H9 (cell line): ENCODE data around the gene CORO7. TPM values are rescaled to one million over a fixed set of nuclear protein-coding genes. Genes with fewer than 3 reads are reported as not detected.

Source experiments
- DNase-seq: peaks from one replicate; pipeline ENCODE4 v3.0.0-alpha.2; 2017
- H2AFZ ChIP-seq: one replicate; pipeline ENCODE4 v1.6.1; 2013; ENCODE audit warnings: mild to moderate bottlenecking, low read length, control low read depth, moderate library complexity
- H2AK5ac ChIP-seq: 2 replicates; pipeline ENCODE4 v1.6.1; 2013; ENCODE audit warnings: low read length, control low read depth, mixed read lengths; ENCODE audit not compliant: insufficient read length
- H2BK120ac ChIP-seq: one replicate; pipeline ENCODE4 v1.6.1; 2013; ENCODE audit warnings: low read depth, mild to moderate bottlenecking, low read length, control low read depth, inconsistent platforms; ENCODE audit not compliant: poor library complexity, severe bottlenecking
- H2BK12ac ChIP-seq: 2 replicates; pipeline ENCODE4 v1.6.1; 2013; ENCODE audit warnings: low read length, control low read depth, mixed read lengths, low read depth; ENCODE audit not compliant: insufficient read length
- H2BK15ac ChIP-seq: 2 replicates; pipeline ENCODE4 v1.6.1; 2013; ENCODE audit warnings: low read depth, low read length, control low read depth
- H2BK20ac ChIP-seq: one replicate; pipeline ENCODE4 v1.6.1; 2013; ENCODE audit warnings: low read depth, mild to moderate bottlenecking, low read length, control low read depth, inconsistent platforms; ENCODE audit not compliant: poor library complexity, severe bottlenecking
- H2BK5ac ChIP-seq: 2 replicates; pipeline ENCODE4 v1.6.1; 2013; ENCODE audit warnings: low read length, control low read depth, mixed read lengths; ENCODE audit not compliant: insufficient read length
- H3K14ac ChIP-seq: 2 replicates; pipeline ENCODE4 v1.6.1; 2013; ENCODE audit warnings: low read length, control low read depth; ENCODE audit not compliant: insufficient read depth
- H3K18ac ChIP-seq: 2 replicates; pipeline ENCODE4 v1.6.1; 2013; ENCODE audit warnings: low read depth, mild to moderate bottlenecking, mixed read lengths, low read length, control low read depth; ENCODE audit not compliant: insufficient read length
- H3K23ac ChIP-seq: 2 replicates; pipeline ENCODE4 v1.6.1; 2013; ENCODE audit warnings: low read length, control low read depth, mixed read lengths, low read depth; ENCODE audit not compliant: insufficient read length
- H3K23me2 ChIP-seq: 2 replicates; pipeline ENCODE4 v1.6.1; 2013; ENCODE audit warnings: low read depth, mild to moderate bottlenecking, mixed read lengths, low read length, control low read depth; ENCODE audit not compliant: insufficient read length, poor library complexity, severe bottlenecking
- H3K27ac ChIP-seq: 2 replicates; pipeline ENCODE4 v1.5.1; 2013; ENCODE audit warnings: low read length, control low read depth, mixed read lengths, low read depth; ENCODE audit not compliant: insufficient read length
- H3K27me3 ChIP-seq: 2 replicates; pipeline ENCODE4 v1.6.1; 2013; ENCODE audit warnings: low read length, control low read depth, inconsistent platforms; ENCODE audit not compliant: insufficient read depth
- H3K4ac ChIP-seq: 2 replicates; pipeline ENCODE4 v1.6.1; 2013; ENCODE audit warnings: low read depth, mild to moderate bottlenecking, control low read depth, inconsistent platforms, low read length, moderate library complexity
- H3K4me1 ChIP-seq: 2 replicates; pipeline ENCODE4 v1.6.1; 2013; ENCODE audit warnings: low read length, control low read depth, inconsistent platforms; ENCODE audit not compliant: insufficient read depth
- H3K4me2 ChIP-seq: 2 replicates; pipeline ENCODE4 v1.6.1; 2013; ENCODE audit warnings: low read length, control low read depth, mixed read lengths; ENCODE audit not compliant: insufficient read length, insufficient read depth
- H3K56ac ChIP-seq: 2 replicates; pipeline ENCODE4 v1.6.1; 2013; ENCODE audit warnings: low read depth, mild to moderate bottlenecking, mixed read lengths, low read length, control low read depth; ENCODE audit not compliant: insufficient read length
- H3K79me1 ChIP-seq: 2 replicates; pipeline ENCODE4 v1.6.1; 2013; ENCODE audit warnings: low read depth, mild to moderate bottlenecking, moderate library complexity, low read length, control low read depth, inconsistent platforms; ENCODE audit not compliant: insufficient read depth, poor library complexity, severe bottlenecking
- H3K79me2 ChIP-seq: 2 replicates; pipeline ENCODE4 v1.6.1; 2013; ENCODE audit warnings: low read length, control low read depth, inconsistent platforms; ENCODE audit not compliant: insufficient read depth
- H3K9ac ChIP-seq: 2 replicates; pipeline ENCODE4 v1.6.1; 2013; ENCODE audit warnings: low read length, control low read depth, mixed read lengths; ENCODE audit not compliant: insufficient read length; ENCODE audit errors: extremely low read depth
- H3K9me3 ChIP-seq: one replicate; pipeline ENCODE4 v1.6.1; 2013; ENCODE audit warnings: low read depth, low read length, inconsistent platforms; ENCODE audit not compliant: control insufficient read depth
- H3T11ph ChIP-seq: one replicate; pipeline ENCODE4 v1.6.1; 2013; ENCODE audit warnings: mild to moderate bottlenecking, low read length, control low read depth, inconsistent platforms
- H4K20me1 ChIP-seq: one replicate; pipeline ENCODE4 v1.6.1; 2013; ENCODE audit not compliant: control insufficient read depth, insufficient read length, insufficient read depth
- H4K5ac ChIP-seq: 2 replicates; pipeline ENCODE4 v1.6.1; 2013; ENCODE audit warnings: low read depth, mild to moderate bottlenecking, mixed read lengths, low read length, control low read depth; ENCODE audit not compliant: insufficient read length
- H4K8ac ChIP-seq: replicated peaks from 2 replicates; pipeline ENCODE4 v1.6.1; 2013; ENCODE audit warnings: low read length, control low read depth, mixed read lengths, low read depth; ENCODE audit not compliant: insufficient read length
- H4K91ac ChIP-seq: 2 replicates; pipeline ENCODE4 v1.6.1; 2013; ENCODE audit warnings: low read depth, mild to moderate bottlenecking, moderate library complexity, mixed read lengths, low read length, control low read depth; ENCODE audit not compliant: insufficient read length
- H3K27ac Mint-ChIP-seq, 3 experiments: 2 replicates in 2 of 3; 3 replicates in 1 of 3; pipeline ENCODE4 v1.8.0; 2020 to 2021; ENCODE audit warnings: mixed read lengths in 3 of 3, mild to moderate bottlenecking in 1 of 3, moderate library complexity in 1 of 3
- H3K27me3 Mint-ChIP-seq: 2 replicates; pipeline ENCODE4 v1.8.0; 2021; ENCODE audit warnings: low read depth, mild to moderate bottlenecking, moderate library complexity, mixed read lengths
- H3K36me3 Mint-ChIP-seq, 3 experiments: 2 replicates in 2 of 3; 3 replicates in 1 of 3; pipeline ENCODE4 v1.8.0; 2020 to 2021; ENCODE audit warnings: low read depth in 3 of 3, mixed read lengths in 3 of 3; ENCODE audit not compliant: insufficient read depth in 1 of 3
- H3K4me1 Mint-ChIP-seq, 2 experiments: 2 replicates each; pipeline ENCODE4 v1.8.0; 2020; ENCODE audit warnings: mixed read lengths in 2 of 2
- H3K4me3 Mint-ChIP-seq, 2 experiments: 2 replicates in 1 of 2; 3 replicates in 1 of 2; pipeline ENCODE4 v1.8.0; 2020 to 2021; ENCODE audit warnings: mild to moderate bottlenecking in 2 of 2, mixed read lengths in 2 of 2, moderate library complexity in 1 of 2
- H3K9me3 Mint-ChIP-seq, 2 experiments: 2 replicates in 1 of 2; 3 replicates in 1 of 2; pipeline ENCODE4 v1.8.0; 2020; ENCODE audit warnings: mild to moderate bottlenecking in 2 of 2, mixed read lengths in 2 of 2, moderate library complexity in 1 of 2
- WGBS: extraction: QIAGEN DNeasy Blood & Tissue Kit; methylation state at CpG from one replicate; pipeline ENCODE4 v1.1.7; 2013; ENCODE audit warnings: missing lambda C conversion rate, low lambda C conversion rate, mixed read lengths; ENCODE audit not compliant: insufficient read length; ENCODE audit errors: extremely low coverage; 5-methylcytosine and 5-hydroxymethylcytosine counted together
- total RNA-seq: library from RNA; stranded (reverse); gene quantifications from 2 replicates; pipeline ENCODE4 v1.2.1, GENCODE V29; 2021
- TF ChIP-seq, protein P1 (sequence below): fragments of 200-600 bp; sonication (generic); conservative IDR thresholded peaks from 3 replicates; pipeline ENCODE4 v1.8.0; 2021; ENCODE audit warnings: antibody characterized with exemption, mild to moderate bottlenecking

CORO7 gene
- total RNA-seq, 1 experiment from 2014 or later = 38.4 TPM

DNA sequence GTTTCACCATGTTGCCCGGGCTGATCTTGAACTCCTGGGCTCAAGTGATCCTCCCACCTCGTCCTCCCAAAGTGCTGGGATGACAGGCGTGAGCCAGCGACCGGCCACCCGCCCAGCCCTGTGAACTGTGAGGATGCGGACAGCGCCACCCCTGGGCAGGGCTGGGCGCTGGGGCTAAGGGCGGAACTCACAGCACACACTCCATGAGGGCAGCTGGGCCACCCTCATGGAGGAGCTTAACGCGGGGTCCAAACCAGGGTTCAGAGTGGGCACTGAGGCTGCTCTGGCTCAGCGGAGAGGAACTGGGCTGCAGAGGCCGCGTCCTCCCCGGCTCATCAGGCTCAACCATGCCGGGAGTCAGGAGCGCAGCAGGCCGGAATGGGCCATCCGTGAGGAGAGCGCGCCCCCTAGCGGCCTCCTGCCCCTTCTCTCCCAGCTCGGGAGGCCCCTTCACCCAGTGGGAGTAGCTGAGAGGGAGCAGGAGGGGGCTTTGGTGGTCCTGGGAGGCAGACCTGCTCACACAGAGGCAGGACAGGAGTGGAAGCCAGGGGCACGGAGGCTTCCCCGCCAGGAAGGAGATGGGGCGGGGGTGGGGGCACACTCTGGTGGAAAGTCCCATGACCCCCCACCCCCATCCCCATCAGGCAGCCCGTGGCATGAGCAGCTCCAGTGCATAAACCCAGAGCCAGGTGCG lies 13.8 kb downstream of the CORO7 start:
- H3K14ac ChIP-seq = no peak overlapping the region
- no peak overlapping the region for H2BK15ac ChIP-seq
- Mint-ChIP-seq H3K9me3 (no peaks in the 10 kb centered on the region; a peak in 2 of 5 replicates), H3K27me3 (no peaks in the 10 kb centered on the region), H3K36me3 (peaks cover 0 to 15% (median 4%) of the 10 kb centered on the region in 3 experiments; a peak in 4 of 7 replicates), H3K4me1 (peaks cover 6 to 8% of the 10 kb centered on the region in 2 experiments), H3K27ac (no peak overlapping the region; a peak in 1 of 7 replicates), H3K4me3 (peak overlapping the region; percentile 52 to 58)
- H3K4ac ChIP-seq = no peak overlapping the region
- no peak overlapping the region for H3K23ac ChIP-seq
- TF ChIP-seq, protein P1, sequence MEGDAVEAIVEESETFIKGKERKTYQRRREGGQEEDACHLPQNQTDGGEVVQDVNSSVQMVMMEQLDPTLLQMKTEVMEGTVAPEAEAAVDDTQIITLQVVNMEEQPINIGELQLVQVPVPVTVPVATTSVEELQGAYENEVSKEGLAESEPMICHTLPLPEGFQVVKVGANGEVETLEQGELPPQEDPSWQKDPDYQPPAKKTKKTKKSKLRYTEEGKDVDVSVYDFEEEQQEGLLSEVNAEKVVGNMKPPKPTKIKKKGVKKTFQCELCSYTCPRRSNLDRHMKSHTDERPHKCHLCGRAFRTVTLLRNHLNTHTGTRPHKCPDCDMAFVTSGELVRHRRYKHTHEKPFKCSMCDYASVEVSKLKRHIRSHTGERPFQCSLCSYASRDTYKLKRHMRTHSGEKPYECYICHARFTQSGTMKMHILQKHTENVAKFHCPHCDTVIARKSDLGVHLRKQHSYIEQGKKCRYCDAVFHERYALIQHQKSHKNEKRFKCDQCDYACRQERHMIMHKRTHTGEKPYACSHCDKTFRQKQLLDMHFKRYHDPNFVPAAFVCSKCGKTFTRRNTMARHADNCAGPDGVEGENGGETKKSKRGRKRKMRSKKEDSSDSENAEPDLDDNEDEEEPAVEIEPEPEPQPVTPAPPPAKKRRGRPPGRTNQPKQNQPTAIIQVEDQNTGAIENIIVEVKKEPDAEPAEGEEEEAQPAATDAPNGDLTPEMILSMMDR = peak; percentile 98
- H3K9ac ChIP-seq = no peak overlapping the region
- H3T11ph ChIP-seq = no peak overlapping the region
- H2AFZ ChIP-seq = no peak overlapping the region
- no peak overlapping the region for H2AK5ac ChIP-seq
- no peak overlapping the region for H2BK5ac ChIP-seq
- no peak overlapping the region for H4K5ac ChIP-seq
- H4K20me1 ChIP-seq = no peaks in the 10 kb centered on the region
- no peak overlapping the region for H3K18ac ChIP-seq
- H3K79me1 ChIP-seq = no peaks in the 10 kb centered on the region
- H2BK20ac ChIP-seq = no peak overlapping the region
- H3K23me2 ChIP-seq = no peaks in the 10 kb centered on the region
- no peaks in the 10 kb centered on the region for H3K27me3 ChIP-seq
- peak; percentile 84 for DNase-seq
- no peak overlapping the region for H2BK120ac ChIP-seq
- no peak overlapping the region for H3K56ac ChIP-seq
- no CpG with 5 or more reads among the region's 29 CpGs for WGBS
- H3K4me1 ChIP-seq = no peaks in the 10 kb centered on the region
- no peaks in the 10 kb centered on the region for H3K79me2 ChIP-seq
- H3K9me3 ChIP-seq = no peaks in the 10 kb centered on the region
- H4K91ac ChIP-seq = no peak overlapping the region
- H4K8ac ChIP-seq = no peak overlapping the region
- H3K27ac ChIP-seq = no peak overlapping the region
- H2BK12ac ChIP-seq = no peak overlapping the region
- H3K4me2 ChIP-seq = no peak overlapping the region
